H9 (cell line): ENCODE measurements around the gene MIAT. TPM values are rescaled to one million over a fixed set of nuclear protein-coding genes. Genes with fewer than 3 reads are reported as not detected.

Experiments
- DNase-seq: peaks from one replicate; pipeline ENCODE4 v3.0.0-alpha.2; 2017
- H2AFZ ChIP-seq: one replicate; pipeline ENCODE4 v1.6.1; 2013; ENCODE audit warnings: mild to moderate bottlenecking, low read length, control low read depth, moderate library complexity
- H2AK5ac ChIP-seq: 2 replicates; pipeline ENCODE4 v1.6.1; 2013; ENCODE audit warnings: low read length, control low read depth, mixed read lengths; ENCODE audit not compliant: insufficient read length
- H2BK120ac ChIP-seq: one replicate; pipeline ENCODE4 v1.6.1; 2013; ENCODE audit warnings: low read depth, mild to moderate bottlenecking, low read length, control low read depth, inconsistent platforms; ENCODE audit not compliant: poor library complexity, severe bottlenecking
- H2BK12ac ChIP-seq: 2 replicates; pipeline ENCODE4 v1.6.1; 2013; ENCODE audit warnings: low read length, control low read depth, mixed read lengths, low read depth; ENCODE audit not compliant: insufficient read length
- H2BK15ac ChIP-seq: 2 replicates; pipeline ENCODE4 v1.6.1; 2013; ENCODE audit warnings: low read depth, low read length, control low read depth
- H2BK20ac ChIP-seq: one replicate; pipeline ENCODE4 v1.6.1; 2013; ENCODE audit warnings: low read depth, mild to moderate bottlenecking, low read length, control low read depth, inconsistent platforms; ENCODE audit not compliant: poor library complexity, severe bottlenecking
- H2BK5ac ChIP-seq: 2 replicates; pipeline ENCODE4 v1.6.1; 2013; ENCODE audit warnings: low read length, control low read depth, mixed read lengths; ENCODE audit not compliant: insufficient read length
- H3K14ac ChIP-seq: 2 replicates; pipeline ENCODE4 v1.6.1; 2013; ENCODE audit warnings: low read length, control low read depth; ENCODE audit not compliant: insufficient read depth
- H3K18ac ChIP-seq: 2 replicates; pipeline ENCODE4 v1.6.1; 2013; ENCODE audit warnings: low read depth, mild to moderate bottlenecking, mixed read lengths, low read length, control low read depth; ENCODE audit not compliant: insufficient read length
- H3K23ac ChIP-seq: 2 replicates; pipeline ENCODE4 v1.6.1; 2013; ENCODE audit warnings: low read length, control low read depth, mixed read lengths, low read depth; ENCODE audit not compliant: insufficient read length
- H3K23me2 ChIP-seq: 2 replicates; pipeline ENCODE4 v1.6.1; 2013; ENCODE audit warnings: low read depth, mild to moderate bottlenecking, mixed read lengths, low read length, control low read depth; ENCODE audit not compliant: insufficient read length, poor library complexity, severe bottlenecking
- H3K27ac ChIP-seq: 2 replicates; pipeline ENCODE4 v1.5.1; 2013; ENCODE audit warnings: low read length, control low read depth, mixed read lengths, low read depth; ENCODE audit not compliant: insufficient read length
- H3K27me3 ChIP-seq: 2 replicates; pipeline ENCODE4 v1.6.1; 2013; ENCODE audit warnings: low read length, control low read depth, inconsistent platforms; ENCODE audit not compliant: insufficient read depth
- H3K4ac ChIP-seq: 2 replicates; pipeline ENCODE4 v1.6.1; 2013; ENCODE audit warnings: low read depth, mild to moderate bottlenecking, control low read depth, inconsistent platforms, low read length, moderate library complexity
- H3K4me1 ChIP-seq: 2 replicates; pipeline ENCODE4 v1.6.1; 2013; ENCODE audit warnings: low read length, control low read depth, inconsistent platforms; ENCODE audit not compliant: insufficient read depth
- H3K4me2 ChIP-seq: 2 replicates; pipeline ENCODE4 v1.6.1; 2013; ENCODE audit warnings: low read length, control low read depth, mixed read lengths; ENCODE audit not compliant: insufficient read length, insufficient read depth
- H3K56ac ChIP-seq: 2 replicates; pipeline ENCODE4 v1.6.1; 2013; ENCODE audit warnings: low read depth, mild to moderate bottlenecking, mixed read lengths, low read length, control low read depth; ENCODE audit not compliant: insufficient read length
- H3K79me1 ChIP-seq: 2 replicates; pipeline ENCODE4 v1.6.1; 2013; ENCODE audit warnings: low read depth, mild to moderate bottlenecking, moderate library complexity, low read length, control low read depth, inconsistent platforms; ENCODE audit not compliant: insufficient read depth, poor library complexity, severe bottlenecking
- H3K79me2 ChIP-seq: 2 replicates; pipeline ENCODE4 v1.6.1; 2013; ENCODE audit warnings: low read length, control low read depth, inconsistent platforms; ENCODE audit not compliant: insufficient read depth
- H3K9ac ChIP-seq: 2 replicates; pipeline ENCODE4 v1.6.1; 2013; ENCODE audit warnings: low read length, control low read depth, mixed read lengths; ENCODE audit not compliant: insufficient read length; ENCODE audit errors: extremely low read depth
- H3K9me3 ChIP-seq: one replicate; pipeline ENCODE4 v1.6.1; 2013; ENCODE audit warnings: low read depth, low read length, inconsistent platforms; ENCODE audit not compliant: control insufficient read depth
- H3T11ph ChIP-seq: one replicate; pipeline ENCODE4 v1.6.1; 2013; ENCODE audit warnings: mild to moderate bottlenecking, low read length, control low read depth, inconsistent platforms
- H4K20me1 ChIP-seq: one replicate; pipeline ENCODE4 v1.6.1; 2013; ENCODE audit not compliant: control insufficient read depth, insufficient read length, insufficient read depth
- H4K5ac ChIP-seq: 2 replicates; pipeline ENCODE4 v1.6.1; 2013; ENCODE audit warnings: low read depth, mild to moderate bottlenecking, mixed read lengths, low read length, control low read depth; ENCODE audit not compliant: insufficient read length
- H4K8ac ChIP-seq: replicated peaks from 2 replicates; pipeline ENCODE4 v1.6.1; 2013; ENCODE audit warnings: low read length, control low read depth, mixed read lengths, low read depth; ENCODE audit not compliant: insufficient read length
- H4K91ac ChIP-seq: 2 replicates; pipeline ENCODE4 v1.6.1; 2013; ENCODE audit warnings: low read depth, mild to moderate bottlenecking, moderate library complexity, mixed read lengths, low read length, control low read depth; ENCODE audit not compliant: insufficient read length
- H3K27ac Mint-ChIP-seq, 3 experiments: 2 replicates in 2 of 3; 3 replicates in 1 of 3; pipeline ENCODE4 v1.8.0; 2020 to 2021; ENCODE audit warnings: mixed read lengths in 3 of 3, mild to moderate bottlenecking in 1 of 3, moderate library complexity in 1 of 3
- H3K27me3 Mint-ChIP-seq: 2 replicates; pipeline ENCODE4 v1.8.0; 2021; ENCODE audit warnings: low read depth, mild to moderate bottlenecking, moderate library complexity, mixed read lengths
- H3K36me3 Mint-ChIP-seq, 3 experiments: 2 replicates in 2 of 3; 3 replicates in 1 of 3; pipeline ENCODE4 v1.8.0; 2020 to 2021; ENCODE audit warnings: low read depth in 3 of 3, mixed read lengths in 3 of 3; ENCODE audit not compliant: insufficient read depth in 1 of 3
- H3K4me1 Mint-ChIP-seq, 2 experiments: 2 replicates each; pipeline ENCODE4 v1.8.0; 2020; ENCODE audit warnings: mixed read lengths in 2 of 2
- H3K4me3 Mint-ChIP-seq, 2 experiments: 2 replicates in 1 of 2; 3 replicates in 1 of 2; pipeline ENCODE4 v1.8.0; 2020 to 2021; ENCODE audit warnings: mild to moderate bottlenecking in 2 of 2, mixed read lengths in 2 of 2, moderate library complexity in 1 of 2
- H3K9me3 Mint-ChIP-seq, 2 experiments: 2 replicates in 1 of 2; 3 replicates in 1 of 2; pipeline ENCODE4 v1.8.0; 2020; ENCODE audit warnings: mild to moderate bottlenecking in 2 of 2, mixed read lengths in 2 of 2, moderate library complexity in 1 of 2
- WGBS: extraction: QIAGEN DNeasy Blood & Tissue Kit; methylation state at CpG from one replicate; pipeline ENCODE4 v1.1.7; 2013; ENCODE audit warnings: missing lambda C conversion rate, low lambda C conversion rate, mixed read lengths; ENCODE audit not compliant: insufficient read length; ENCODE audit errors: extremely low coverage; 5-methylcytosine and 5-hydroxymethylcytosine counted together
- total RNA-seq: library from RNA; stranded (reverse); gene quantifications from 2 replicates; pipeline ENCODE4 v1.2.1, GENCODE V29; 2021
- TF ChIP-seq, protein P1 (sequence below): fragments of 200-600 bp; sonication (generic); conservative IDR thresholded peaks from 3 replicates; pipeline ENCODE4 v1.8.0; 2021; ENCODE audit warnings: antibody characterized with exemption, mild to moderate bottlenecking

MIAT gene
- total RNA-seq, 1 experiment from 2014 or later, result 85.6 TPM

DNA sequence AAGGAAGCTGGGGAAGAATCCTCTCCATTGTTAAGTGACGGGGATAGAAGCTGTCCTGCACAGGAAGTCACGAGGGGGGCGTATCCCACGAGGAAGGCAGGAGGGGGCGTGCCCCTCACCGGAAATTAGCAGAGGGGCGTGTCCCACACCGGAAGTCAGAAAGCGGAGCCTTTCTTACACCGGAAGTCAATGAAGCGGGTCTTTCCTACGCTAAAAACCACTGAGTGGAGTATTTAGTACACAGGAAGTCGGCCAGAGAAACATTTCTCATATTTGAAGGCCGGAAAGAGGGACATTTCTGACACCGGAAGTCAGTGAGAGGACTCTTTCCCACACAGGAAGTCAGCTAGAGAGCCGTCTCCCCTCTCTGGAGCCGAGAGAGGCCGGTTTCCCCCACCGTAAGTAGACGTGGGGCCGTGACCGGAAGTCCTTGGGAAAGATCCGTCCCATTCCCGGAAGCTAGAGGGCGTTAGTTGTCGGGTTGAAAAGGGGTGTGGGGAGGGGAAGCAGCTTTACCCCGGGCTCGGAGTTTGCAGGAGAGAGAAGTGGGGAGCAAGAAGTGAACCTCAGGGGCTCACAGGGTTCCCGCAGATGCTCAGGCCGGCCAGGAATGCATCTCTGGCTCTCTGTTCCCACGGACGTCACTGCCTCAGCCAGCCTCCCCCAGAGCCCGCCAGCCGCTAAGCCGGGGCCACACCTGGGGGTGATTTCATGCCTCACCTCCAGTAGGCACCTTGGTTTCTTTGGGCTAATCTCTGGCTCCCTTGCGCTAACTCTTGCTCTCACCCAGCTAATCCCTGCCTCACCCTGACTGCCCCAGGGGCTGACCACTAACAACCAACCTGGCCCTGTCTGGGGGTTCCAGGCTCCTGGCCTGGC lies 15.4 kb downstream of the MIAT start:
- no peak overlapping the region for H3K56ac ChIP-seq
- no peak overlapping the region for H3K4ac ChIP-seq
- no peaks in the 10 kb centered on the region for H3K79me2 ChIP-seq
- H3K4me1 ChIP-seq, result peaks cover 7% of the 10 kb centered on the region; the same call in 1 of the 2 replicates
- no peak overlapping the region for H4K8ac ChIP-seq
- no peaks in the 10 kb centered on the region for H3K9me3 ChIP-seq
- H3K23ac ChIP-seq, result no peak overlapping the region
- DNase-seq, result peak; percentile 91
- no peak overlapping the region for H2BK20ac ChIP-seq
- H4K20me1 ChIP-seq, result no peaks in the 10 kb centered on the region
- H3K18ac ChIP-seq, result peak overlapping the region; percentile 52
- WGBS, result no CpG with 5 or more reads among the region's 36 CpGs
- H3K27ac Mint-ChIP-seq, result peak overlapping the region; percentile 95 to 98 (median 95)
- H3T11ph ChIP-seq, result no peak overlapping the region
- peak overlapping the region; percentile 47 for H3K27ac ChIP-seq
- peak overlapping the region; percentile 82 to 87 for H3K4me3 Mint-ChIP-seq
- peak overlapping the region; percentile 64 for H3K4me2 ChIP-seq
- H3K4me1 Mint-ChIP-seq, result peaks cover 56 to 75% of the 10 kb centered on the region in 2 experiments
- no peak overlapping the region for H4K5ac ChIP-seq
- no peaks in the 10 kb centered on the region for H3K27me3 ChIP-seq
- no peak overlapping the region for H2AFZ ChIP-seq
- H3K9ac ChIP-seq, result peak overlapping the region; percentile 76
- H3K14ac ChIP-seq, result no peak overlapping the region
- H2BK120ac ChIP-seq, result no peak overlapping the region
- H2BK12ac ChIP-seq, result no peak overlapping the region
- TF ChIP-seq, protein P1, sequence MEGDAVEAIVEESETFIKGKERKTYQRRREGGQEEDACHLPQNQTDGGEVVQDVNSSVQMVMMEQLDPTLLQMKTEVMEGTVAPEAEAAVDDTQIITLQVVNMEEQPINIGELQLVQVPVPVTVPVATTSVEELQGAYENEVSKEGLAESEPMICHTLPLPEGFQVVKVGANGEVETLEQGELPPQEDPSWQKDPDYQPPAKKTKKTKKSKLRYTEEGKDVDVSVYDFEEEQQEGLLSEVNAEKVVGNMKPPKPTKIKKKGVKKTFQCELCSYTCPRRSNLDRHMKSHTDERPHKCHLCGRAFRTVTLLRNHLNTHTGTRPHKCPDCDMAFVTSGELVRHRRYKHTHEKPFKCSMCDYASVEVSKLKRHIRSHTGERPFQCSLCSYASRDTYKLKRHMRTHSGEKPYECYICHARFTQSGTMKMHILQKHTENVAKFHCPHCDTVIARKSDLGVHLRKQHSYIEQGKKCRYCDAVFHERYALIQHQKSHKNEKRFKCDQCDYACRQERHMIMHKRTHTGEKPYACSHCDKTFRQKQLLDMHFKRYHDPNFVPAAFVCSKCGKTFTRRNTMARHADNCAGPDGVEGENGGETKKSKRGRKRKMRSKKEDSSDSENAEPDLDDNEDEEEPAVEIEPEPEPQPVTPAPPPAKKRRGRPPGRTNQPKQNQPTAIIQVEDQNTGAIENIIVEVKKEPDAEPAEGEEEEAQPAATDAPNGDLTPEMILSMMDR, result peak; percentile 71
- H3K36me3 Mint-ChIP-seq, result peaks cover 19 to 38% (median 30%) of the 10 kb centered on the region in 3 experiments; a peak in 6 of 7 replicates
- H3K23me2 ChIP-seq, result peaks cover 8% of the 10 kb centered on the region
- H2BK15ac ChIP-seq, result no peak overlapping the region
- no peak overlapping the region for H2AK5ac ChIP-seq
- H3K27me3 Mint-ChIP-seq, result no peaks in the 10 kb centered on the region
- H3K9me3 Mint-ChIP-seq, result no peaks in the 10 kb centered on the region
- H4K91ac ChIP-seq, result no peak overlapping the region
- H2BK5ac ChIP-seq, result no peak overlapping the region
- H3K79me1 ChIP-seq, result no peaks in the 10 kb centered on the region
